Cerebellar cortex (tissue), 1 donor: Measurements from ENCODE around the gene RNU1-4.
A peak's percentile ranks its signal among the peaks of the same experiment; 100 is the strongest.
"Not testable (repeated sequence)": the region's sequence is repeated elsewhere in the genome, so short reads cannot be mapped to it uniquely, and the experiment has no call there.

Experiments
- DNase-seq: peaks from one replicate; pipeline ENCODE4 v3.0.0-alpha.2; 2015; ENCODE audit warnings: low spot score

Gene RNU1-4

DNA sequence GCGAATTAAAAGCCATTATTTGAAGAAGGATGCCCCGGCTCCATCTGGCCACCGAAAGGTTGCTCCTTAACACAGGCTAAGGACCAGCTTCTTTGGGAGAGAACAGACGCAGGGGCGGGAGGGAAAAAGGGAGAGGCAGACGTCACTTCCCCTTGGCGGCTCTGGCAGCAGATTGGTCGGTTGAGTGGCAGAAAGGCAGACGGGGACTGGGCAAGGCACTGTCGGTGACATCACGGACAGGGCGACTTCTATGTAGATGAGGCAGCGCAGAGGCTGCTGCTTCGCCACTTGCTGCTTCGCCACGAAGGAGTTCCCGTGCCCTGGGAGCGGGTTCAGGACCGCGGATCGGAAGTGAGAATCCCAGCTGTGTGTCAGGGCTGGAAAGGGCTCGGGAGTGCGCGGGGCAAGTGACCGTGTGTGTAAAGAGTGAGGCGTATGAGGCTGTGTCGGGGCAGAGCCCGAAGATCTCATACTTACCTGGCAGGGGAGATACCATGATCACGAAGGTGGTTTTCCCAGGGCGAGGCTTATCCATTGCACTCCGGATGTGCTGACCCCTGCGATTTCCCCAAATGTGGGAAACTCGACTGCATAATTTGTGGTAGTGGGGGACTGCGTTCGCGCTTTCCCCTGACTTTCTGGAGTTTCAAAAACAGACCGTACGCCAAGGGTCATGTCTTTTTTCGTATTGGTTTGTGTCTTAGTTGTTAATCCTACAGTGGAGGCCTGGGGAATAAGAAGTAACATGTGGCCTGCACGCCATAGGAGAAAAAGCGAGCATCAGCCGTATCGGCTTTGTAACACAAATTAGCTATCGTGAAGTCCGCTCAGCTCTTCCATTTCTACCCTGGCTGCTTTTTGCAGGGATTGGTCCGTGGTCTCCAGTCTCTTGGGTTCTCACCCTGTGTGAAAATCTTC lies at the start of gene RNU1-4:
TSS of gene RNU1-4 (plus strand) at position 470 of the 918 bp plus-strand sequence.
- not testable (repeated sequence) for DNase-seq

DNA sequence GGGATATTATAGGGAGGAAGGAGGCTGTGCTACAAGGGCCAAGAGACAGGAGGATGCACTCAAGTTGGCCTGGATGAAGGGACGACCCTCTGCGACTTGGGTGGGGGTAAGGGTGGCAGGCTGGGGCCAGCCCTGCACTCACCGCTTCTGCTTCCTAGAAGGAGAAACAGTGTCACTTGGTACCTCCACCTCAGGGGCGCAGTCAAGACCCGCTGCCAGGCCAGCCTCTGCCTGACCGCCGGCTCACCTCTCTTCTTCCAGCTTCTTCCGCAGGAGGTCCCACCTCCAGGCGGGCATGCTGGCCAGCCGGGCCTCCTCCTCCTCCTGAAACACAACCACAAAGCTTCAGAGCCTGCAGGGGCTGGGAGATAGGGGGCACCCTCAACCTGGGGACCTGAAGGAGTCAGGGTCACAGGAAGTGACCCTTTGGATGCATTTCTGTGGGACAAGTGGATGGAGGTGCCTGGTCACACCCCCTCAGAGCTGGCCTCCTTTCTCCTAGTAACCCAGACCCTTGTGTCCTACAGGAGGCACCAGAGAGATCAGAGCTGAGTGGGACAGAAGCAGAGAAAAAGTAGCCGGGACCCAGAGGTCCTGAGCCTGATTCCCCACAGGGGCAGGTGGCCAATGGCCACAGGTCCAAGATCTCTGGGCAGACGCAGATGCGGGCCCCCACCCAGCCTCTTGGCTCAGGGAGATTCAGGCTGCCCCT lies 49.2 kb upstream of the RNU1-4 start:
- DNase-seq: not testable (repeated sequence)

DNA sequence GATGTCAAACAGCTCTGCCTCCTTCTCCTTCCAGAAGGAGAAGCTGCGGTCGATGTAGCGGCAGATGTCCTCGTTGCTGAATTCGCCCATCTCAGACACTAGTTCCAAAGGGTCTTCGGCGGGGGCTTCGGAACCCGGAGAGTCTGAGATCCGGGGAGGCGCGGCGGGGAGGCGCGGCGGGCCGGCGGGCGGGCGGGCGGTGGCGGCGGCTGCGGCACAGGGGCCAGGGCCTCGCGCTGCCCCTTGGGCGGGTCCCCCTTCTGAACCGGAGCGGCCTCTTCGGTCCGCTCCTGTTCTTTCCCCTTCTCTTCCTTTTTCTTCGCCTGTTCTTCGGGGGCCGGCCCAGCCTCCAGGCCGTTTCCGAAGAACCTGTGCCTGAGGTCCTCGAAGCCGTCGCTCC lies 48.0 kb upstream of the RNU1-4 start:
- not testable (repeated sequence) for DNase-seq

DNA sequence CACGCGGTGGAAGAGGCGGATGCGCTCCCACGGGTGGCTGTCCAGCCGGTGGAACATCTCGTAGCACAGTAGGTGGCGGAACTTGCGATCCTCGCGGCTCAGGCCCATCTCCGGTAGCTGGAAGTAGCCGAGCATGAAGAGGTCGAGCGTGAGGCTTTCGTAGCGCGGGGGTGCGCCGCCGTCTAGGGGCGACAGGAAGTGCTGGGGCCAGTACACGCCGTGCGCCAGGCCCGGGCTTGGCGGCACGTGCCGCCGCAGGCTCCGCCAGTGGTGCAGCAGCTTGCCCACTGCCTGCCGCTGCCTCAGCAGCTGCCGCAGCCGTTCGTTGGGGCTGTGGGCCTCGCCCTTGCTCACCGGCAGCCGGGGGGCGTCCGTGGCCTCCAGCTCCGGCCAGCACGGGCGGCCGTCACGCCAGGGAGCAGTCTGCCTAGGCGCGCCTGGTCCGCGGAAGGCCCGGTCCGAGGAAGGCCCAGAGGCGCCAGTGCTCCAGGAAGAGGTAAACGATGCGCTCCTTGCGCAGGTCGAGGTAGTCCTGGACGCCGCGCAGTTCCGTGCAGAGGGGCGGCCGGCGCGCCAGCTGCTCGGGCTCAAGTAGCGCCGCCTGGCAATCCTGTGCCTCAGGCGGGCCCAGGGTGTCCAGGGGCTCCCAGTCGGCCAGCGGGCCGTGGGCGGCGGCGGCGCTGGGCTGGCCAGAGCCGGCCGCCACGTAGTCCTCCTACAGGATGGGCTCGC lies 47.4 kb upstream of the RNU1-4 start:
- DNase-seq: not testable (repeated sequence)

DNA sequence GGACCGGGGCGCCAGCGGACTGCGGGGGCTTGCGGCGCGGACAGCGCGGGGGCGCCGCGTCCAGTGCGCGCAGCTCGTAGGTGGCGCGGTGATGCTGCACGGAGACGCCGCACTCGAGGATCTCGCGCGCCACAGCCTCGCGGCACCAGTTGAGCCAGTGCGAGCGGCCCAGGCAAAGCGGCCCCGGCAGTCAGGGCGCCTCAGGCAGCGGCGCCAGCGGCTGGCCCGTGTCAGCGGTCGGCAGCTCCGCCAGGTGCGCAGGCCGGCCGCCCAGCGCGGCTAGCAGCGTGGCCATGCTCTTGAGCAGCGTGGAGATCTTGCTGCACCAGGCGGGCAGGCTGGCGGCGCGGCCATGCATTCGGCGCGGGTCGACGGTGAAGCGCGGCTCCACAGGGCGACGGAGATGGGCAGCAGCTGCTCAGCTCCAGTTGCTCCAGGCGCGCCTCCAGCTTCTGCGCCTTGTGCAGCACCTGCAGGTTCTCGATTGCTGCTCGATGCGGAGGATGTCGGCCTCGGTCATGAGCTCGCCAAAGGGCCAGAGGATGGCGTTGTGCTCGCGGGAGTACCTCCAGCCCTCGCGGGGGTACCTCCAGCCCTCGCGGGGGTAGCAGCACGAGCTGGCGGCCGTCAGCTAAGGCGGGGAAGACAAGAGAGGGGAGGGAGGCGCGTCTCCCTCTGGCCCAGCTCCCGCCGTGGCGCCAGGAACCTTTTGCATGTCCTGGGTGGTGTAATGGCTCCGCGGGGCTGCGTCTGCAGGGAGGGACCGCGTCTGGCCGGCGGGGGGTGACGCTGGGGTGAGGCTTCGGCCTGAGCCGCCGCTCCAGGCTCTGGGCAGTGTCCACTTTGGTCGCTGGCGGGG lies 46.6 kb upstream of the RNU1-4 start:
- not testable (repeated sequence) for DNase-seq

DNA sequence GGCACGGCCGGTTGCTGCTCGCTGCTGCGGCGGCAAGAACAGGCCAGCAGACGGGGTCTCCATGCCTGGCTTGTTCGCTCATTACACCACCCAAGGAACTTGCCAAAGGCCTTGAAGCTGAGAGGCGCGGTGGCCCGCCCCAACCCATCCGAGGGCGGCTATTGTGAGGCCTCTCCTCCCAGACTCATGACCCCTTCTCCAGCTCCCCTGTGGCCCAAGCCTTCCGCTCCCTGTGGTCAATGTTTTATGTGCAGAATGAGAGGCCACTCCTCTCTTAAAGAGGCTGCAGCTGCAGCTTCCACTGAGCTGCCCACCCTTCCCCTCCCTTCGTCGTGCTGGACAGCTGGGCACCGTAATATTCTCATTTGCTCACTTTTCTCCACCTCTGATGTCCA lies 46.0 kb upstream of the RNU1-4 start:
- not testable (repeated sequence) for DNase-seq

DNA sequence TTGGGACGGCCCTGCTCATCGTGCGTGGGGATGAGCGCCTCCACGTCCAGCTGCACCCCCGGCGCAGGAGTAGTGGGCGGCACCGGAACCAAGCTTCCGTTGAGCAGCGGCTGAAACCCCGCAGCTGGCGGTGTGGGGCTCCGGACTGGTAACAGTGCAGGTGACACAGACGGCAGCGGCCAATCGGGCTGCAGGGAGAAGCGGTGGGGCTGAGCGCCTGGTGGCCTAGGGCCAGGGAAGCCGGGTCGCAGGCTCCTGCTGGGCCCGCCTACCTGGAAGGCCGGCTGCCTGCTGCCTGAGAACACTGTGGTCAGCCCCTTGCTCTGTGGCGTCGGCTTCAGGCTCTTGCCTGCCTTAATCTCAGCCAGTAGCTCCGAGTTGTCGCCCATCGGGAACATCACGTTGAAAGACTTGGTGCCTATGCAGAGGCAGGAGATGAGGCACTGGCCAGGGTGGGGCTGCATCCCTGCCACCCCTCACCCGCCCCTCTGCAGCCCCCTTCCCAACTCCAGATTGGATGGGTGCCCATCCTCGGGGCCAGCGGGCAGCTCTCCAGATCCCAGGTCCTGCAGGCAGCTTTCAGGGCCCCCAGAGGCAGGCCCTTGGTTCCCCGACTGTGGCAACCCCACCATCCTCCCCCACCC lies 43.7 kb upstream of the RNU1-4 start:
- not testable (repeated sequence) for DNase-seq

DNA sequence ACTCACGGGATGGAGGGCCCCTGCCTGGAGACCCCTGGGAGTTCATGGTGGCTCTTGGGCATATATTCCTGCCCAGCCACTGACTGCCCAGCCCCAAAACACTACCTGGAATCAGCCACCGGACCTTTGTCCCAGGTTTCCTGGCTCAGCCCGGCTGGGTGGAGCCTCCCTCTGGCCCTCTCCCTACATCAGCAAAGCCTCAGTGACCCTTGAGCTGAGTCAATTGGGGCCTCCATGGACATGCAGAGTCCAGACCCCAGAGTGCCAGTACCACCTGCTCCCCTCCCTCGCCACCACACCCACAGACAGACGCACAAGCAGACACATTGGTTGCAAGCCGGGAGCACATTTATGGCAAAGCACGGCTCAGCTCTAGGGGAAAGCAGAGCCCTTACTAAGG lies 43.2 kb upstream of the RNU1-4 start:
- not testable (repeated sequence) for DNase-seq

DNA sequence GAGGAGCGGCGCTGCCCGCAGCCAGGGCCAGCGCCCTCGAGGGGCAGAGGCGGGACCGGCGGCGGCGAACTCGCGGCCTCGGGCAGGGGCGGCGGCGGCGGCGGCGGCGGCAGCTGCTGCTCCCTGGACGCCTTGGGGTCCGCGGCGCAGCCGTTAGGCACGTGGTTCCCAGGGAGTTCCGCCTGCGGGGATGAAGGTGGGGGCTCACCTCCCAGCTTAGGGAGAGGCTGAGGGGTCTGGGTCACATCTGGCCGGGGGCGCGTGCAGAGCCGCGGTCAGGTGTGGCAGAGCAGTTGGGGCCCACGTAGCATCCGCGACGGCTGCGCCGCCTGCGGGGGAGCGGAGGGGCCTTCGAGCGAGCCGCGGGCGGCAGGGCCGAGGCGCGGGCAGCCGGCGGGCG lies 40.9 kb upstream of the RNU1-4 start:
- DNase-seq: not testable (repeated sequence)

DNA sequence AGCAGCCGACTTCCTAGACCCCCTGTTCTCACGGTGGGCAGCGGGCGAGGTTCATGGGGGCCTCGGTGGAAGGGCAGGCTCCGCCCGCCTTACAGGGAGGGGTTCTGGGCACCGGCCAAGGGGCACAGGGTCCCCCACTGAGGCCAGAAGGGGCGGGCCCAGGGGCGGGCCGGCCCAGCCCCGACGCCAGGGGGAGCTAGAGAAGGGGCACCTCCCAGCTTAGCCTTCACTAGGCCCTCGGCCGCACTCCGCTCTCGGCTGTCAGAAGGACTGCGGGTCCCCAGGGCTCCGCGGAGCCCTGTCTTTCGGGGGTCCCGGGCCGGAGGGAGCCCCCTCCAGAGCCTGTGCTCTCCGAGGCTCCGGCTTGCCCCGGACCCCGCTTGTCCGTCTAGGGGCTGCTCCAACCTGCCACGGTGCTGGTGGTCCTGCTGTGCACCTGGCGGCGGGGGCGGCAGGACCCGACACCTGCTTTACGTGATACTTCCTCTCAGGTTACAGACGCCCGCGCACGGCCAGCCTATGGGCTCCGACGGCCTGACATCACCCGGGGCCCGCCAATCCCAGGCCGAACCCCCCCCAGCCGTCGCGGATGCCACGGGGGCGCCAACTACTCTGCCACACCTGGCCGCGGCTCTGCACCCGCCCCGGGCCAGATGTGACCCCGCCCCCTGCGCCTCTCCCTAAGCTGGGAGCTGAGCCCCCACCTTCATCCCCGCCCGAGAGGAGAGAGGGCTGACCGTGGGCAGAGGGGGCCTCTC lies 40.0 kb upstream of the RNU1-4 start:
- DNase-seq: not testable (repeated sequence)

DNA sequence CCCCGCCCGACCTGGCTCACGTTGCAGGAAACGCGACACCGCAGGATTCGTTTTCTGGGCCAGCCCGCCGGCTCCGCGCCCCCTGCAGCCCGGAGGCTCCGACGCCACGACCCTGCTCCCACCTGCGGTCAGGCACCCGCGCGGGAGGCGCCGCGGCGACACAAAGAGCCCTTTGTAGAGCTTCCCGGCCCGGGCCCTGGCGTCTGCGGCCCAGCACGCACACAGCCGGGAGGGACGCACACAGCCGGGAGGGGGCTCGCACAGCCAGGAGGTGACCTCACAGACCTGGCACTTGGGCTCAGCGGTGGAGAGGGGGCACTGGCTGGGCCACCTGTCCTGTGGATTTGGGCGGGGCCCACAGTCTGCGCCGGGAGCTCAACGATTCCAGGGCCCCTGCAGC lies 39.1 kb upstream of the RNU1-4 start:
- not testable (repeated sequence) for DNase-seq

DNA sequence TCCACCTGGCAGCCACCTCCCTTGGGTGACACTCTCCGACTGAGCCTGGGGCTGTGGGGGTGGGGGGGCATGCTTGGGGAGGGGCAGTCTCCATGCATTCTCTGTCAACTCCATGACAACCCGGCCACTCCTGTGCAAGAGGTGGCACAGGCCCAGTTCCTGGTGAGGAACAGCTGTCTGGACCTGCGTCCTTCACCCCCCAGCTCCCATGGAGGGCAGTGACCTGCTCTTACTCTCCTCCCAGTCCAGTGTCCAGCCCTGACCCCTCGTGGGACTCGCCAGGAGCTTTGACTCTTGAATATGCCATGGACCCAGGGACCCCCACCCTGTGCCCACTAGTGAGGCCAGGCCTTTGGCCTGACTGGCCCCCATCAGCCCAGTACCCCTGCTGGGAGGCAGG lies 38.0 kb upstream of the RNU1-4 start:
- DNase-seq: not testable (repeated sequence)

DNA sequence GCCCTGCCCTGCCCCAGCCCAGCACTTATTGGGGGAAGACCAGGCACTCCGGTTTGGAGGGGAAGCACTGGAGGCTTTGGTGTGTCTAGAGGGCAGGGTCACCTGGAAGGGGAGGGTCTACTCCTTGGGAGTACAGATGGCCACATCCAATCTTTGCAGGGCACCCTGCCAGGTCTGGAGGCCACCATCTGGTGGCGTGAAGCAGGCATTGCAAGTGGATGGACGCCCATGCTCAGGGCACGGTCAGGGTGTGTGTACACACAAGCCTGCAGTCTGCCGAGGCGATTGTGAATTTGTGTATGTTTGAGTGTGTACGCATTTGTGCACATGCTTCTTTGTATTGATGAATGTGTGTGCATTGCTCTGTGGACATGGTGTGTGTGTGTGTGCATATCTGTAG lies 37.2 kb upstream of the RNU1-4 start:
- not testable (repeated sequence) for DNase-seq

DNA sequence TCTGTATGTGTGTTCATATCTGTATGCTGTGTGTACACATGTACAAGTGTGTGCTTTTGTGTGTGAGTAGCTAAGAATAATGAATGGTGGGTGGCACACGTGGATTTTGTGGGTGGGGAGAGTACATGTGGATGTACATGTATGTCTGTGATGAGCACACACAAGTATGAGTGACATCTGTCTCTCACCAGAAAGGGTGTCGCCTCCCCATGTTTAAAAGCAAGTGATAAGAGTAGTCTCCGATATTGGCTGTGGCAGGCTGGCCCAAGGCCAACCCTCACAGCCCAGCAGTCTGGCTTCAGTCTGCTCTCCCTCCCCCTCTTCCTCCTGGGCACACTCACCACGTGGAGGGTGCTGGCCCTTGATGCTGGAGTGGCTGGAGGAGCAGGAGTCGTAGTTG lies 36.7 kb upstream of the RNU1-4 start:
- DNase-seq: not testable (repeated sequence)

DNA sequence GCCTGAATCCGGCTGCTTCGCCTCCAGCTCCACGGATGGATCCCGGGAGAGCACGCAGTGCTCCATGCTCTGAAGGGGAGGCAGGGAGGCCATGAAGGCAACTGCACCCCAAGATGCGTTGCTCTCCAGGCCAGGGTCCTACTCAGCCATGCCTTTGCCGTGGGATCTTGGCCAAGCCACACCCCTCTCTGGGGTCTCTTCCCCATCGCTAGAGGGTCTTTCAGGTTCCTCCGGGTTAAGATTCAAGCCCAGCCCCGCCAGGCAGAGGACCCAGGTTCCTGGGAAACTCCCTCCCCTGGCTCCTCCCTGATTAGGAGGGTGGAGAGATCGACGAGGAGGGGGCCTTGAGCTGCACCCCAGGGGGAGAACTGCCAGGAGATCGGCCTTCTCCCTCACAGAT lies 36.2 kb upstream of the RNU1-4 start:
- not testable (repeated sequence) for DNase-seq

DNA sequence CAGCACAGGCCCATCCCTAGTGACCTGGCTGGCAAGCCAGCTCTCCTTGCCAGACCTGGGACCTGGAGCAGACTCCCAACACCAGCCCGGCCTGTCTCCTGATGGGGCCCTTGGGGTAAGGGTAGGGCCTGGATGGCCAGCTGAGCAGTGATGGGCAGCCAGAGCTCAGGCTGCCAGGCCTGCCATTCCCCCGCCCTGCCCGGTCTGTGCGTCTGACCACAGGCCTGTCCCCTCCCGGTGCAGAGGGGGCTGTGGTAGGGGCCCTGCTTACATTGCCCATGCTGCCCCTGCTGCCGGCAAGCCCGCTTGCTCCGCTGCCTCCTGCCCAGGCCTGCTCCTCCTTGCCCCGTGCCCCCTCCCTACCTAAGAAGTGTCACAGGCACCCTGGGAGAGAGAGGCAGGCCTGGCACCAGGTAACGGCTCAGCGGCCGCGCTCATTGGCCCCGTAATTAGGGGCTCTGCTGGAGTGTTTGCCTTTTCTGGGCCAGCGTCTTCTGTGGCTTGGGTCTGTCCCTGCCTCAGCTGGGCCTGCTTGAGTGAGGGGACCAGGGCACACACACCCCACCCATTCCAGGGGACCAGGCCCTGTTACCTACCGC lies 35.7 kb upstream of the RNU1-4 start:
- DNase-seq: not testable (repeated sequence)

DNA sequence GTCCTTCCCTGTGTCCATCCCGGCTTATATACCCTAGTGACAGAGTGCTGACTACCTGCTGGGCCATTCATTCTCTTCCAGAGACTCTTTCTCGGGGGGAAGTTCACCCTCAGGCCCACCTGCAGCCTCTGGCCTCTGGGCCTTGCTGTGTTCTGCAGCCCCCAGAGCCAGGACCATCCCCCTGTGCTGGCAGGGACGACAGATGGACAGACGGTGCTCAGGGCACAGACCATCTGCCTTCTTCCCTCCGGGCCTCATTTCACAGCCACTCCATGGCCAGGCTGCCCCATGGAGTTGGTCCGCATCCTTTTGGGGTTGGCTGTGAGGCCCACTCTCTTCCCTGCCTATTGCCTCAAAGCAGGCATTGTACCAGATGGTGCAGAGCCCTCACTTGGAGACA lies 34.0 kb upstream of the RNU1-4 start:
- peak; percentile 60 for DNase-seq

DNA sequence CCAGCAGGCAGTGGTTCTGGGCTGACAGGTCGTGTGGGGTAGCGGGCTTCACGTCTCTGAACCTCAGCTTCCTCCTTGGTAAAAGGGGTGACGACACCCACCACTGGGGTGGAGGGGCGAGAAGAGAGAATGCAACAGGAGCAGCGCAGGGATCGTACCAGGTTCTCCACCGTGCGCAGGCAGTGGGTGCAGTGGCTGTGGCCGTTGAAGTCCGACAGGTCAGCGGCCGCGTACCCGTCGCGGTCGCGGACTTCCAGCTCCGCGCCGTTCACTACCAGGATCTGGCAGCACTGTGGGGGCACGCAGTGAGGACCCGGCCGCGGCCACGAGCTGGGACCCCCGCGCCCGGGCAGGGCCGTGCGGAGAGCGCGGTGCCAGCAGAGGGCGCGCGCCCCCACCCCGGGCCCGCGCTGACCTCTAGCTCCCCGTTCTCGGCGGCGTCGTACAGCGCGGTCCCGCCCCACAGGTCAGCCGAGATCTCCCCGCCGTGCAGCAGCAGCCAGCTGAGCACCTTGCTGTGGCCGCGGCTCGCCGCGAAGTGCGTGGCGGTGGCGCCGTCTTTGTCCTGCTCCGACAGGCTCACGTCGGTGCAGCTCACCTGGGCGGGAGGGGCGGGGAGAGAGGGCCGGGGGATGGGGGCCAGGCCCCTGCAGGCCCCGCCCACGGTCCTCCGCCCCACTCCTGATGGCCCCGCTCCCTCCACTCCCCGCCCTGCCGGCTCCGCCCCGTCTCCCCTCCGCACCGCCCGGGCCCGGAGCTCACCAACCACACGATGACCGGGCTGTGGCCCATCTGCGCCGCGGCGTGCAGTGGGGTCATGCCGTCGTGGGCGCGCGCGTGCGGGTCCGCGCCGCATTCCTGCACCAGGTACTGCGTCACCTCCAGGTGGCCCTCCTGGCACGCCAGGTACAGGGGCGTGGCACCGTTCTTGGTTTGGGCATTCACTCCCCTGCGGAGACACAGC lies 32.9 kb upstream of the RNU1-4 start:
- DNase-seq: not testable (repeated sequence)
